HepG2 (cell line): ENCODE measurements around the gene DCAF8.

Source experiments
- BRCA1 ChIP-seq: sonication (generic); formaldehyde crosslinking; IDR thresholded peaks from 2 replicates; pipeline ENCODE4 v1.4.0; 2020; ENCODE audit warnings: missing genetic modification reagents
- CHD2 ChIP-seq: IDR thresholded peaks from 2 replicates; pipeline ENCODE4 v1.6.1; 2011; ENCODE audit warnings: low read depth, low read length, improper control_type of control experiment
- CTCF ChIP-seq: sonication (generic); formaldehyde crosslinking; IDR thresholded peaks from 2 replicates; pipeline ENCODE4 v1.5.0; 2020; ENCODE audit warnings: mild to moderate bottlenecking, missing genetic modification reagents, moderate library complexity
- GMEB2 ChIP-seq: IDR thresholded peaks from 2 replicates; pipeline ENCODE4 v1.6.1; 2016; ENCODE audit warnings: missing biosample characterization, missing genetic modification reagents, low read depth
- RELA ChIP-seq: sonication (generic); formaldehyde crosslinking; IDR thresholded peaks from 2 replicates; pipeline ENCODE4 v1.4.0; 2020; ENCODE audit warnings: missing genetic modification reagents
- RFXANK ChIP-seq: IDR thresholded peaks from 2 replicates; pipeline ENCODE4 v1.6.1; 2016
- ZFP37 ChIP-seq: sonication (generic); formaldehyde crosslinking; IDR thresholded peaks from 2 replicates; pipeline ENCODE4 v1.4.0; 2020; ENCODE audit warnings: missing genetic modification reagents, borderline replicate concordance
- ZNF12 ChIP-seq: sonication (generic); formaldehyde crosslinking; IDR thresholded peaks from 2 replicates; pipeline ENCODE4 v1.5.0; 2020; ENCODE audit warnings: missing genetic modification reagents
- TF ChIP-seq, protein P1 (sequence below): IDR thresholded peaks from 2 replicates; pipeline ENCODE4 v1.6.1; 2012; ENCODE audit warnings: low read length, improper control_type of control experiment
- TF ChIP-seq, protein P2 (sequence below): sonication (generic); formaldehyde crosslinking; IDR thresholded peaks from 2 replicates; pipeline ENCODE4 v1.8.0; 2022; ENCODE audit warnings: missing genetic modification reagents, mild to moderate bottlenecking, moderate library complexity, borderline replicate concordance
- TF ChIP-seq, protein P3 (sequence below): sonication (generic); formaldehyde crosslinking; IDR thresholded peaks from 2 replicates; pipeline ENCODE4 v1.5.1; 2020; ENCODE audit warnings: missing genetic modification reagents, mild to moderate bottlenecking, borderline replicate concordance

DNA sequence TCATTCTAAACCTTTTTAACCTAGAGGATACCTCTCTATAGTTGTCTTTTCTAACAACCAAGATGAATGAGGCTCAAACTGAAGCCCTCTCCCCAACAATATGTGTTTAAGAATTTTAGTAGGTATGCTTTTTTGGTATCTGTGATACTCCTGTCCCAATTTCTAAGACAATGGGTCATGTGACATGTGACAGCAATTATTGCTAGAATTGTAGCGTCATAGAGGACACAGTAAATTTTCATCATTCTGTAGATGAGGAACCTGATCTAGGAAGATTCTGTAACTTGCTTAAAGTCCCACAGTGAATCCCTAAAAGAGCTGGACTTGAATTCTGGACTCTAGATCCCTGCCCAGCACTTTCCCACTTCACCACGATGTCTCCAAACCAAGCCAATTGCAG, 83.6 kb downstream of the DCAF8 start:
- TF ChIP-seq CHD2: no peak
- TF ChIP-seq, protein P1, sequence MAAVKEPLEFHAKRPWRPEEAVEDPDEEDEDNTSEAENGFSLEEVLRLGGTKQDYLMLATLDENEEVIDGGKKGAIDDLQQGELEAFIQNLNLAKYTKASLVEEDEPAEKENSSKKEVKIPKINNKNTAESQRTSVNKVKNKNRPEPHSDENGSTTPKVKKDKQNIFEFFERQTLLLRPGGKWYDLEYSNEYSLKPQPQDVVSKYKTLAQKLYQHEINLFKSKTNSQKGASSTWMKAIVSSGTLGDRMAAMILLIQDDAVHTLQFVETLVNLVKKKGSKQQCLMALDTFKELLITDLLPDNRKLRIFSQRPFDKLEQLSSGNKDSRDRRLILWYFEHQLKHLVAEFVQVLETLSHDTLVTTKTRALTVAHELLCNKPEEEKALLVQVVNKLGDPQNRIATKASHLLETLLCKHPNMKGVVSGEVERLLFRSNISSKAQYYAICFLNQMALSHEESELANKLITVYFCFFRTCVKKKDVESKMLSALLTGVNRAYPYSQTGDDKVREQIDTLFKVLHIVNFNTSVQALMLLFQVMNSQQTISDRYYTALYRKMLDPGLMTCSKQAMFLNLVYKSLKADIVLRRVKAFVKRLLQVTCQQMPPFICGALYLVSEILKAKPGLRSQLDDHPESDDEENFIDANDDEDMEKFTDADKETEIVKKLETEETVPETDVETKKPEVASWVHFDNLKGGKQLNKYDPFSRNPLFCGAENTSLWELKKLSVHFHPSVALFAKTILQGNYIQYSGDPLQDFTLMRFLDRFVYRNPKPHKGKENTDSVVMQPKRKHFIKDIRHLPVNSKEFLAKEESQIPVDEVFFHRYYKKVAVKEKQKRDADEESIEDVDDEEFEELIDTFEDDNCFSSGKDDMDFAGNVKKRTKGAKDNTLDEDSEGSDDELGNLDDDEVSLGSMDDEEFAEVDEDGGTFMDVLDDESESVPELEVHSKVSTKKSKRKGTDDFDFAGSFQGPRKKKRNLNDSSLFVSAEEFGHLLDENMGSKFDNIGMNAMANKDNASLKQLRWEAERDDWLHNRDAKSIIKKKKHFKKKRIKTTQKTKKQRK: no peak
- TF ChIP-seq, protein P2, sequence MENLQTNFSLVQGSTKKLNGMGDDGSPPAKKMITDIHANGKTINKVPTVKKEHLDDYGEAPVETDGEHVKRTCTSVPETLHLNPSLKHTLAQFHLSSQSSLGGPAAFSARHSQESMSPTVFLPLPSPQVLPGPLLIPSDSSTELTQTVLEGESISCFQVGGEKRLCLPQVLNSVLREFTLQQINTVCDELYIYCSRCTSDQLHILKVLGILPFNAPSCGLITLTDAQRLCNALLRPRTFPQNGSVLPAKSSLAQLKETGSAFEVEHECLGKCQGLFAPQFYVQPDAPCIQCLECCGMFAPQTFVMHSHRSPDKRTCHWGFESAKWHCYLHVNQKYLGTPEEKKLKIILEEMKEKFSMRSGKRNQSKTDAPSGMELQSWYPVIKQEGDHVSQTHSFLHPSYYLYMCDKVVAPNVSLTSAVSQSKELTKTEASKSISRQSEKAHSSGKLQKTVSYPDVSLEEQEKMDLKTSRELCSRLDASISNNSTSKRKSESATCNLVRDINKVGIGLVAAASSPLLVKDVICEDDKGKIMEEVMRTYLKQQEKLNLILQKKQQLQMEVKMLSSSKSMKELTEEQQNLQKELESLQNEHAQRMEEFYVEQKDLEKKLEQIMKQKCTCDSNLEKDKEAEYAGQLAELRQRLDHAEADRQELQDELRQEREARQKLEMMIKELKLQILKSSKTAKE (CRISPR knock-in tag): no peak
- no peak for TF ChIP-seq CTCF (CRISPR knock-in tag)
- no peak for TF ChIP-seq GMEB2
- no peak for TF ChIP-seq BRCA1 (CRISPR knock-in tag)
- no peak for TF ChIP-seq RFXANK (CRISPR knock-in tag)
- no peak for TF ChIP-seq ZFP37
- TF ChIP-seq, protein P3, sequence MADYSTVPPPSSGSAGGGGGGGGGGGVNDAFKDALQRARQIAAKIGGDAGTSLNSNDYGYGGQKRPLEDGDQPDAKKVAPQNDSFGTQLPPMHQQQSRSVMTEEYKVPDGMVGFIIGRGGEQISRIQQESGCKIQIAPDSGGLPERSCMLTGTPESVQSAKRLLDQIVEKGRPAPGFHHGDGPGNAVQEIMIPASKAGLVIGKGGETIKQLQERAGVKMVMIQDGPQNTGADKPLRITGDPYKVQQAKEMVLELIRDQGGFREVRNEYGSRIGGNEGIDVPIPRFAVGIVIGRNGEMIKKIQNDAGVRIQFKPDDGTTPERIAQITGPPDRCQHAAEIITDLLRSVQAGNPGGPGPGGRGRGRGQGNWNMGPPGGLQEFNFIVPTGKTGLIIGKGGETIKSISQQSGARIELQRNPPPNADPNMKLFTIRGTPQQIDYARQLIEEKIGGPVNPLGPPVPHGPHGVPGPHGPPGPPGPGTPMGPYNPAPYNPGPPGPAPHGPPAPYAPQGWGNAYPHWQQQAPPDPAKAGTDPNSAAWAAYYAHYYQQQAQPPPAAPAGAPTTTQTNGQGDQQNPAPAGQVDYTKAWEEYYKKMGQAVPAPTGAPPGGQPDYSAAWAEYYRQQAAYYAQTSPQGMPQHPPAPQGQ (CRISPR knock-in tag): no peak
- TF ChIP-seq RELA (CRISPR knock-in tag): no peak
- TF ChIP-seq ZNF12 (CRISPR knock-in tag): no peak
